Fibroblast of lung (primary cell): ENCODE data around the gene TM4SF1. TPM values are rescaled to one million over a fixed set of nuclear protein-coding genes. Genes with fewer than 3 reads are reported as not detected.

ENCODE experiments used
- DNase-seq, 2 donors: peaks; one replicate each; pipeline versions ENCODE4 v3.0.0 to v3.0.0-alpha.2; 2010; ENCODE audit warnings: low read depth in 2 of 2
- H2AFZ ChIP-seq: 2 replicates; pipeline ENCODE4 v1.5.1; 2012; ENCODE audit warnings: low read length, control low read depth, inconsistent platforms
- H3K27ac ChIP-seq: 2 replicates; pipeline ENCODE4 v1.5.1; 2011; ENCODE audit warnings: low read length, control low read depth; ENCODE audit not compliant: insufficient read depth
- H3K27me3 ChIP-seq: 2 replicates; pipeline ENCODE4 v1.5.1; 2011; ENCODE audit warnings: mild to moderate bottlenecking, low read length; ENCODE audit not compliant: control insufficient read depth, insufficient read depth
- H3K36me3 ChIP-seq: 2 replicates; pipeline ENCODE4 v1.5.1; 2011; ENCODE audit warnings: low read length; ENCODE audit not compliant: control insufficient read depth, insufficient read depth
- H3K4me1 ChIP-seq: 2 replicates; pipeline ENCODE4 v1.5.1; 2011; ENCODE audit warnings: low read length; ENCODE audit not compliant: control insufficient read depth, insufficient read depth; ENCODE audit errors: extremely low read depth
- H3K4me2 ChIP-seq: 2 replicates; pipeline ENCODE4 v1.5.1; 2011; ENCODE audit warnings: low read length, control low read depth; ENCODE audit not compliant: insufficient read depth; ENCODE audit errors: extremely low read depth
- H3K4me3 ChIP-seq, 4 experiments: fragments of 200-600 bp in 1 of 4; sonication (generic) in 1 of 4; replicated peaks in 1 of 4; 2 replicates each; pipeline ENCODE4 v1.5.1; 2011 to 2016; ENCODE audit warnings: low read length in 4 of 4, low read depth in 3 of 4, mild to moderate bottlenecking in 3 of 4, control low read depth in 2 of 4, inconsistent platforms in 1 of 4, mixed read lengths in 1 of 4; ENCODE audit not compliant: insufficient read depth in 1 of 4; ENCODE audit errors: control extremely low read depth in 1 of 4
- H3K79me2 ChIP-seq: 2 replicates; pipeline ENCODE4 v1.5.1; 2012; ENCODE audit warnings: mild to moderate bottlenecking, low read length, inconsistent platforms; ENCODE audit not compliant: control insufficient read depth, insufficient read depth
- H3K9ac ChIP-seq: 2 replicates; pipeline ENCODE4 v1.5.1; 2011; ENCODE audit warnings: mild to moderate bottlenecking, low read length, control low read depth; ENCODE audit not compliant: insufficient read depth
- H3K9me3 ChIP-seq: 2 replicates; pipeline ENCODE4 v1.5.1; 2012; ENCODE audit warnings: low read depth, low read length; ENCODE audit not compliant: control insufficient read depth, insufficient read depth
- H4K20me1 ChIP-seq: 2 replicates; pipeline ENCODE4 v1.5.1; 2011; ENCODE audit warnings: low read length; ENCODE audit not compliant: control insufficient read depth, insufficient read depth; ENCODE audit errors: extremely low read depth
- EZH2 ChIP-seq: IDR thresholded peaks from 2 replicates; pipeline ENCODE4 v1.5.1; 2012; ENCODE audit warnings: low read length, control low read depth, mild to moderate bottlenecking; ENCODE audit errors: missing control alignments
- polyA plus RNA-seq, 2 donors: library from polyadenylated mRNA; depleted of rRNA in 1 of 2; stranded (reverse) in 1 of 2; unstranded in 1 of 2; fragments of >200 nt; gene quantifications; 2 replicates each; pipeline ENCODE4 v1.2.1, GENCODE V29; 2011 to 2012; ENCODE audit warnings: missing spikeins in 1 of 2
- total RNA-seq: library from RNA; depleted of rRNA; stranded (reverse); fragments of >200 nt; gene quantifications from 2 replicates; pipeline ENCODE4 v1.2.1, GENCODE V29; 2014
- TF ChIP-seq, protein P1 (sequence below), 2 donors: IDR thresholded peaks in 1 of 2; conservative IDR thresholded peaks in 1 of 2; 1 replicate in 1 of 2; 2 replicates in 1 of 2; pipeline ENCODE4 v1.5.1; 2011 to 2012; ENCODE audit warnings: low read length in 2 of 2, control low read depth in 1 of 2, inconsistent platforms in 1 of 2, low read depth in 1 of 2, mild to moderate bottlenecking in 1 of 2

Gene TM4SF1
- total and polyA plus RNA-seq, 2 donors (not counting 1 experiment from before 2014, with no cell fraction given), result 353 to 423 TPM

DNA sequence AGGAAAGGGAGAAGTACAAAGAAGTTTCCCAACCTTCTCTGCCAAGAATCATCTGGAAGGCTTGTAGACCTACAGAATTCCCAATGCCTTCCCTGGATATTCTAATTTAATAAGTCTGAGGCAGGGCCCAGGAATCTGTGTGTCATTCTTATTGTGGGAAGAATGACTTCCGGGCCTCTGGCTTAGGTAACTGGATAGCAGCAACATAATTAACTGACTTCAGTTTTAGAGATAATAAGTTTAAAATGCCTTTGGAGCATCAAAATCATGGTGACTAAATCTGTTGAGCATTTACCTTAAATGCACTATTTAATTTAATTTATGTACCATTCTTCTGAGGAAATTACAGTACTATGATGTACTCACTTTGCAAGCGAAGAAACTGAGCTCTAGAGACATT is 44.3 kb upstream of the TM4SF1 start:
- Histone ChIP-seq H3K4me2 (no peak overlapping the region), H3K9me3 (no peaks in the 10 kb centered on the region), H3K36me3 (no peaks in the 10 kb centered on the region), H4K20me1 (no peaks in the 10 kb centered on the region), H3K4me1 (peaks cover 2% of the 10 kb centered on the region), H3K27ac (no peak overlapping the region), H3K9ac (no peak overlapping the region), H3K4me3 (no peak overlapping the region), H2AFZ (no peak overlapping the region), H3K27me3 (no peaks in the 10 kb centered on the region), H3K79me2 (no peaks in the 10 kb centered on the region)
- TF ChIP-seq EZH2, result no peak
- TF ChIP-seq, protein P1, sequence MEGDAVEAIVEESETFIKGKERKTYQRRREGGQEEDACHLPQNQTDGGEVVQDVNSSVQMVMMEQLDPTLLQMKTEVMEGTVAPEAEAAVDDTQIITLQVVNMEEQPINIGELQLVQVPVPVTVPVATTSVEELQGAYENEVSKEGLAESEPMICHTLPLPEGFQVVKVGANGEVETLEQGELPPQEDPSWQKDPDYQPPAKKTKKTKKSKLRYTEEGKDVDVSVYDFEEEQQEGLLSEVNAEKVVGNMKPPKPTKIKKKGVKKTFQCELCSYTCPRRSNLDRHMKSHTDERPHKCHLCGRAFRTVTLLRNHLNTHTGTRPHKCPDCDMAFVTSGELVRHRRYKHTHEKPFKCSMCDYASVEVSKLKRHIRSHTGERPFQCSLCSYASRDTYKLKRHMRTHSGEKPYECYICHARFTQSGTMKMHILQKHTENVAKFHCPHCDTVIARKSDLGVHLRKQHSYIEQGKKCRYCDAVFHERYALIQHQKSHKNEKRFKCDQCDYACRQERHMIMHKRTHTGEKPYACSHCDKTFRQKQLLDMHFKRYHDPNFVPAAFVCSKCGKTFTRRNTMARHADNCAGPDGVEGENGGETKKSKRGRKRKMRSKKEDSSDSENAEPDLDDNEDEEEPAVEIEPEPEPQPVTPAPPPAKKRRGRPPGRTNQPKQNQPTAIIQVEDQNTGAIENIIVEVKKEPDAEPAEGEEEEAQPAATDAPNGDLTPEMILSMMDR (conservative IDR thresholded peaks at IDR 0.05 in 1 of 2, IDR thresholded peaks at IDR 0.05 in 1 of 2; ENCODE audit: low read depth in 1 of 2, low read length in 2 of 2), result no peak
- DNase-seq, result no peak

DNA sequence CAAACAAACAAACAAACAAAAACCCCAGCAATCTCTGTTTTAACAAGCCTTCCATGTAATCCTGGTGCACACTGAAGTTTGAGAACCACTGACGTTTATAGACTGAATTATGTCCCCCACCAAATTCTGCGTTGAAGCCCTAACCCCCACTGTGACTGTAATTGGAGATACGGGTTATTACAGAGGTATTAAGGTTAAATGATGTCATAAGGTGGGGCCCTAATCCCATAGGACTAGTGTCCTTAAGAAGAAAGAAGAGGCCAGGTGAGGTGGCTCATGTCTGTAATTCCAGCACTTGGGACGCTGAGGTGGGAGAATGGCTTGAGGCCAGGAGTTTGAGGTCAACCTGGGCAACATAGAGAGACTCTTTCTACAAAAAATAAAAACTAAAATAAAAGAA is 42.4 kb upstream of the TM4SF1 start:
- Histone ChIP-seq H3K9me3 (no peaks in the 10 kb centered on the region), H3K27me3 (no peaks in the 10 kb centered on the region), H4K20me1 (no peaks in the 10 kb centered on the region), H3K27ac (no peak overlapping the region), H3K36me3 (no peaks in the 10 kb centered on the region), H2AFZ (no peak overlapping the region), H3K4me1 (no peaks in the 10 kb centered on the region), H3K4me3 (no peak overlapping the region), H3K4me2 (no peak overlapping the region), H3K79me2 (no peaks in the 10 kb centered on the region), H3K9ac (no peak overlapping the region)
- DNase-seq, result no peak
- TF ChIP-seq, protein P1 (conservative IDR thresholded peaks at IDR 0.05 in 1 of 2, IDR thresholded peaks at IDR 0.05 in 1 of 2; ENCODE audit: low read depth in 1 of 2, low read length in 2 of 2), result no peak
- no peak for TF ChIP-seq EZH2

GRCh38 chr3:149417727-149418126 is 40.3 kb upstream of the TM4SF1 start:
- H3K4me1 ChIP-seq, result no peaks in the 10 kb centered on the region
- H3K9ac ChIP-seq, result no peak overlapping the region
- H3K27ac ChIP-seq, result no peak overlapping the region
- H3K4me3 ChIP-seq, result no peak overlapping the region
- no peaks in the 10 kb centered on the region for H3K27me3 ChIP-seq
- TF ChIP-seq, protein P1 (conservative IDR thresholded peaks at IDR 0.05 in 1 of 2, IDR thresholded peaks at IDR 0.05 in 1 of 2; ENCODE audit: low read depth in 1 of 2, low read length in 2 of 2), result no peak
- TF ChIP-seq EZH2, result no peak
- H3K9me3 ChIP-seq, result no peaks in the 10 kb centered on the region
- no peak overlapping the region for H3K4me2 ChIP-seq
- H4K20me1 ChIP-seq, result no peaks in the 10 kb centered on the region
- no peak overlapping the region for H2AFZ ChIP-seq
- DNase-seq, result no peak
- H3K79me2 ChIP-seq, result no peaks in the 10 kb centered on the region
- no peaks in the 10 kb centered on the region for H3K36me3 ChIP-seq
